CD8-positive, alpha-beta memory T cell (primary cell): Measurements from ENCODE around the gene KL. TPM values are rescaled to one million over a fixed set of nuclear protein-coding genes. Genes with fewer than 3 reads are reported as not detected.

ENCODE experiments used
- CTCF ChIA-PET: fragments of 350-600 bp; sonication (Branson Sonifier 250); formaldehyde crosslinking; loops from one replicate; lab custom pipeline; 2021; ENCODE audit warnings: antibody characterized with exemption; lab: Charles Lee
- POLR2A ChIA-PET: fragments of 350-600 bp; sonication (Branson Sonifier 250); formaldehyde crosslinking; loops from one replicate; lab custom pipeline; 2021; ENCODE audit warnings: antibody characterized with exemption; lab: Charles Lee
- DNase-seq, 5 donors: peaks; one replicate each; pipeline versions ENCODE4 v3.0.0 to v3.0.0-alpha.2; 2020 to 2022; ENCODE audit warnings: mixed read lengths in 1 of 5
- H3K27ac ChIP-seq: one replicate; pipeline ENCODE4 v1.7.0; 2013; ENCODE audit warnings: low read depth, mild to moderate bottlenecking, low read length, moderate library complexity
- H3K27me3 ChIP-seq: 2 replicates; pipeline ENCODE4 v1.7.0; 2013; ENCODE audit warnings: low read length, mild to moderate bottlenecking; ENCODE audit not compliant: insufficient read depth, poor library complexity, severe bottlenecking
- H3K36me3 ChIP-seq: 2 replicates; pipeline ENCODE4 v1.7.0; 2013; ENCODE audit warnings: mild to moderate bottlenecking, low read length, moderate library complexity; ENCODE audit not compliant: insufficient read depth
- H3K4me1 ChIP-seq: 2 replicates; pipeline ENCODE4 v1.7.0; 2013; ENCODE audit warnings: mild to moderate bottlenecking, low read length, moderate library complexity; ENCODE audit not compliant: insufficient read depth
- H3K4me3 ChIP-seq: 2 replicates; pipeline ENCODE4 v1.7.0; 2013; ENCODE audit warnings: mild to moderate bottlenecking, low read length
- H3K9me3 ChIP-seq: 2 replicates; pipeline ENCODE4 v1.7.0; 2013; ENCODE audit warnings: mild to moderate bottlenecking, low read length
- H3K27ac Mint-ChIP-seq, 8 donors: one replicate each; pipeline ENCODE4 v1.8.0; 2020 to 2021; ENCODE audit warnings: mixed read lengths in 8 of 8, mild to moderate bottlenecking in 6 of 8, inconsistent platforms in 3 of 8, moderate library complexity in 3 of 8
- H3K27me3 Mint-ChIP-seq, 2 donors: one replicate each; pipeline ENCODE4 v1.8.0; 2020 to 2021; ENCODE audit warnings: mixed read lengths in 2 of 2, mild to moderate bottlenecking in 1 of 2, moderate library complexity in 1 of 2
- H3K36me3 Mint-ChIP-seq, 3 donors: one replicate each; pipeline ENCODE4 v1.8.0; 2020 to 2021; ENCODE audit warnings: mixed read lengths in 3 of 3, inconsistent platforms in 1 of 3, mild to moderate bottlenecking in 1 of 3
- H3K4me1 Mint-ChIP-seq, 3 donors: one replicate each; pipeline ENCODE4 v1.8.0; 2020 to 2021; ENCODE audit warnings: mixed read lengths in 3 of 3, inconsistent platforms in 1 of 3, mild to moderate bottlenecking in 1 of 3
- H3K4me3 Mint-ChIP-seq, 7 donors: one replicate each; pipeline ENCODE4 v1.8.0; 2020 to 2021; ENCODE audit warnings: mixed read lengths in 7 of 7, mild to moderate bottlenecking in 6 of 7, moderate library complexity in 4 of 7, inconsistent platforms in 2 of 7
- H3K9me3 Mint-ChIP-seq, 5 donors: one replicate each; pipeline ENCODE4 v1.8.0; 2020 to 2022; ENCODE audit warnings: mixed read lengths in 5 of 5, mild to moderate bottlenecking in 3 of 5, moderate library complexity in 2 of 5, inconsistent platforms in 1 of 5
- polyA plus RNA-seq: library from polyadenylated mRNA; unstranded; fragments of 300-500 nt; fragmentation: Illumina TruSeq; gene quantifications from one replicate; pipeline ENCODE4 v1.2.3, GENCODE V29; 2021
- total RNA-seq, 2 experiments: library from RNA; stranded (reverse); gene quantifications; one replicate each; pipeline ENCODE4 v1.2.3, GENCODE V29; 2021

The KL gene
- total and polyA plus RNA-seq, 3 experiments from 2014 or later = 0.20 to 0.35 TPM; not detected in 1

- no peaks in the 10 kb centered on the region for H3K36me3 ChIP-seq
- no peak overlapping the region for H3K27ac ChIP-seq
- no peaks in the 10 kb centered on the region for H3K27me3 ChIP-seq
- no peaks in the 10 kb centered on the region for H3K4me1 Mint-ChIP-seq
- H3K9me3 Mint-ChIP-seq = no peaks in the 10 kb centered on the region
- no peaks in the 10 kb centered on the region for H3K27me3 Mint-ChIP-seq
- H3K4me3 Mint-ChIP-seq = no peak overlapping the region
- ChIA-PET POLR2A (no interaction called here), CTCF (no interaction called here)
- H3K4me1 ChIP-seq = no peaks in the 10 kb centered on the region
- no peak for DNase-seq
- H3K4me3 ChIP-seq = no peak overlapping the region
- H3K36me3 Mint-ChIP-seq = no peaks in the 10 kb centered on the region
- H3K27ac Mint-ChIP-seq = no peak overlapping the region
- H3K9me3 ChIP-seq = no peaks in the 10 kb centered on the region
These were observed 56.1 kb downstream of the KL start for GRCh38 chr13:33072282-33072681.

GRCh38 chr13:33072759-33073158 lies 56.5 kb downstream of the KL start:
- H3K36me3 ChIP-seq = no peaks in the 10 kb centered on the region
- peak overlapping the region in 1 of 8 donors; percentile 1 for H3K27ac Mint-ChIP-seq
- no peaks in the 10 kb centered on the region for H3K9me3 Mint-ChIP-seq
- POLR2A ChIA-PET = no interaction called here
- H3K4me1 Mint-ChIP-seq = no peaks in the 10 kb centered on the region
- H3K27ac ChIP-seq = no peak overlapping the region
- no peak overlapping the region for H3K4me3 ChIP-seq
- H3K36me3 Mint-ChIP-seq = no peaks in the 10 kb centered on the region
- H3K27me3 ChIP-seq = no peaks in the 10 kb centered on the region
- no peaks in the 10 kb centered on the region for H3K9me3 ChIP-seq
- no peak for DNase-seq
- no peak overlapping the region for H3K4me3 Mint-ChIP-seq
- CTCF ChIA-PET = no interaction called here
- H3K27me3 Mint-ChIP-seq = no peaks in the 10 kb centered on the region
- no peaks in the 10 kb centered on the region for H3K4me1 ChIP-seq

- Histone ChIP-seq H3K4me1 (no peaks in the 10 kb centered on the region), H3K36me3 (no peaks in the 10 kb centered on the region), H3K4me3 (no peak overlapping the region), H3K27ac (no peak overlapping the region), H3K27me3 (no peaks in the 10 kb centered on the region), H3K9me3 (no peaks in the 10 kb centered on the region)
- ChIA-PET CTCF (no interaction called here), POLR2A (no interaction called here)
- Mint-ChIP-seq H3K27ac (no peak overlapping the region), H3K36me3 (no peaks in the 10 kb centered on the region), H3K4me3 (no peak overlapping the region), H3K27me3 (peaks cover 0 to 3% of the 10 kb centered on the region in 2 donors), H3K4me1 (no peaks in the 10 kb centered on the region), H3K9me3 (no peaks in the 10 kb centered on the region)
- no peak for DNase-seq
These were observed 57.1 kb downstream of the KL start for GRCh38 chr13:33073338-33073737.

- no peak overlapping the region for H3K27ac ChIP-seq
- ChIA-PET POLR2A (no interaction called here), CTCF (no interaction called here)
- H3K4me3 Mint-ChIP-seq = no peak overlapping the region
- H3K27me3 ChIP-seq = no peaks in the 10 kb centered on the region
- H3K4me1 Mint-ChIP-seq = no peaks in the 10 kb centered on the region
- H3K9me3 ChIP-seq = no peaks in the 10 kb centered on the region
- no peaks in the 10 kb centered on the region for H3K36me3 Mint-ChIP-seq
- H3K27ac Mint-ChIP-seq = no peak overlapping the region
- H3K9me3 Mint-ChIP-seq = no peaks in the 10 kb centered on the region
- no peak overlapping the region for H3K4me3 ChIP-seq
- no peak for DNase-seq
- no peaks in the 10 kb centered on the region for H3K36me3 ChIP-seq
- peaks cover 3 to 26% of the 10 kb centered on the region in 2 donors for H3K27me3 Mint-ChIP-seq
- H3K4me1 ChIP-seq = no peaks in the 10 kb centered on the region
These were observed 60.1 kb downstream of the KL start for GRCh38 chr13:33076001-33076992.

- ChIA-PET POLR2A (no interaction called here), CTCF (no interaction called here)
- DNase-seq = no peak
- Histone ChIP-seq H3K27ac (no peak overlapping the region), H3K4me1 (no peaks in the 10 kb centered on the region), H3K4me3 (no peak overlapping the region), H3K36me3 (no peaks in the 10 kb centered on the region), H3K9me3 (no peaks in the 10 kb centered on the region), H3K27me3 (no peaks in the 10 kb centered on the region)
- Mint-ChIP-seq H3K9me3 (no peaks in the 10 kb centered on the region), H3K27me3 (peaks cover 9 to 34% of the 10 kb centered on the region in 2 donors), H3K36me3 (no peaks in the 10 kb centered on the region), H3K4me3 (no peak overlapping the region), H3K4me1 (no peaks in the 10 kb centered on the region), H3K27ac (peak overlapping the region in 1 of 8 donors; percentile 50)
These were observed 62.0 kb downstream of the KL start for GRCh38 chr13:33078263-33078662.

- H3K4me3 Mint-ChIP-seq = no peak overlapping the region
- peaks cover 9 to 34% of the 10 kb centered on the region in 2 donors for H3K27me3 Mint-ChIP-seq
- POLR2A ChIA-PET = no interaction called here
- no peak for DNase-seq
- CTCF ChIA-PET = no interaction called here
- no peak overlapping the region for H3K27ac ChIP-seq
- no peaks in the 10 kb centered on the region for H3K9me3 ChIP-seq
- H3K4me1 ChIP-seq = no peaks in the 10 kb centered on the region
- H3K27me3 ChIP-seq = no peaks in the 10 kb centered on the region
- H3K4me3 ChIP-seq = no peak overlapping the region
- H3K4me1 Mint-ChIP-seq = no peaks in the 10 kb centered on the region
- no peak overlapping the region for H3K27ac Mint-ChIP-seq
- H3K36me3 Mint-ChIP-seq = no peaks in the 10 kb centered on the region
- no peaks in the 10 kb centered on the region for H3K36me3 ChIP-seq
- H3K9me3 Mint-ChIP-seq = no peaks in the 10 kb centered on the region
These were observed 63.7 kb downstream of the KL start for GRCh38 chr13:33079960-33080359.

GRCh38 chr13:33080972-33081590 lies 64.9 kb downstream of the KL start:
- Histone ChIP-seq H3K4me3 (no peak overlapping the region), H3K27me3 (no peaks in the 10 kb centered on the region), H3K36me3 (no peaks in the 10 kb centered on the region), H3K9me3 (no peaks in the 10 kb centered on the region), H3K4me1 (no peaks in the 10 kb centered on the region), H3K27ac (no peak overlapping the region)
- Mint-ChIP-seq H3K27me3 (peaks cover 9 to 34% of the 10 kb centered on the region in 2 donors), H3K27ac (no peak overlapping the region), H3K36me3 (no peaks in the 10 kb centered on the region), H3K9me3 (no peaks in the 10 kb centered on the region), H3K4me1 (no peaks in the 10 kb centered on the region), H3K4me3 (no peak overlapping the region)
- POLR2A ChIA-PET = no interaction called here
- CTCF ChIA-PET = no interaction called here
- no peak for DNase-seq

- no peaks in the 10 kb centered on the region for H3K4me1 Mint-ChIP-seq
- H3K27me3 Mint-ChIP-seq = peaks cover 11 to 38% of the 10 kb centered on the region in 2 donors
- H3K27ac Mint-ChIP-seq = no peak overlapping the region
- POLR2A ChIA-PET = no interaction called here
- Histone ChIP-seq H3K27me3 (no peaks in the 10 kb centered on the region), H3K4me1 (no peaks in the 10 kb centered on the region), H3K4me3 (no peak overlapping the region), H3K27ac (no peak overlapping the region), H3K36me3 (no peaks in the 10 kb centered on the region), H3K9me3 (no peaks in the 10 kb centered on the region)
- H3K36me3 Mint-ChIP-seq = no peaks in the 10 kb centered on the region
- H3K4me3 Mint-ChIP-seq = no peak overlapping the region
- no peak for DNase-seq
- no peaks in the 10 kb centered on the region for H3K9me3 Mint-ChIP-seq
- CTCF ChIA-PET = no interaction called here
These were observed 65.4 kb downstream of the KL start for GRCh38 chr13:33081666-33082065.
